HG02885 (cell line): ENCODE results near the gene DOCK2.
A peak's percentile ranks its signal among the peaks of the same experiment; 100 is the strongest.

ENCODE experiments used
- ATAC-seq: cut with Tn5 transposase; IDR thresholded peaks from one replicate; pipeline ENCODE4 v1.9.1; 2021; ENCODE audit warnings: mild to moderate bottlenecking; ENCODE audit not compliant: unreplicated experiment, poor library complexity

DOCK2 gene

GRCh38 chr5:170100066-170100943 lies 463.2 kb downstream of the DOCK2 start:
- peak; percentile 72 for ATAC-seq

DNA sequence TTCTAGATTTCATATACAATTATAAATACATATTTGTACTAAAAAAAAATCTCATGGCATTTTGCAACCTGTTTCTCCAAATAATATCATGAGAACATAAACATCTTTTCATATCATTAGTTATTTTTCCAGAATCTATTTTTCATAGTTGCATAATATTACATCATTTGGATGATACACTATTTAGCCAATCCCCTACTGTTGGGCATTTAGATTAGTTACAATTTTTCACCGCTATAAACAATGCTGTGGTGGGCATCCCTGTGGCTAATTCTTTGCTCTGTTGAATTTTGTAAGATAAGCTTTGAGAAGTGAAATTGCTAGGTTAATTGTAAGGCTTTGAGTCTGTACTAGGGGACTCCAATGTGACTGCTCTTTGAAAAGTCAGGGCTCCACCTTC lies 466.4 kb downstream of the DOCK2 start:
- ATAC-seq = no peak

GRCh38 chr5:170104299-170104698 lies 467.2 kb downstream of the DOCK2 start:
- ATAC-seq = no peak

DNA sequence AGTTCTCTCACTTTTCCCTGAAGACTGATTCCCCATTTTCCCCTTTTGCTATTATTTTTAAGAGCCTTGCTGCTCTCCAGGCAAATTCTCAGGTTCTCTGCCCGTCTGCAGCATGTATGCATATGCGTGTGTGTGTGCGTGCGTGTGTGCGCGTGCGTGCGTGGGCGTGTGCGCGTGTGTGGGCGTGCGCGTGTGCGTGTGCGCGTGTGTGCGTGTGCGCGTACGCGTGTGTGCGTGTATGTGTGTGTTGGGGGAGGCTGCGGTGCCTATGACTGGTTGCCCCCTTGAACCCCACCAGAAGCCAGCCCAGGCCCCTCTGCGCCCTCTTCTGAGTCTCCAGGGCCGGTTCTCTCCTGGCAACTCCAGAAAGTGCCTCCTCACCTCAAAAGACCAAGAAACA lies 467.6 kb downstream of the DOCK2 start:
- ATAC-seq = no peak

- ATAC-seq = no peak
Measured at GRCh38 chr5:170105642-170106611, 468.9 kb downstream of the DOCK2 start, which contains the start of gene FOXI1. Gene FOXI1 (plus strand): TSS chr5:170105897. CDS start chr5:170105958, 61 bp downstream.

- no peak for ATAC-seq
Measured at GRCh38 chr5:170107674-170108073, 470.6 kb downstream of the DOCK2 start.

DNA sequence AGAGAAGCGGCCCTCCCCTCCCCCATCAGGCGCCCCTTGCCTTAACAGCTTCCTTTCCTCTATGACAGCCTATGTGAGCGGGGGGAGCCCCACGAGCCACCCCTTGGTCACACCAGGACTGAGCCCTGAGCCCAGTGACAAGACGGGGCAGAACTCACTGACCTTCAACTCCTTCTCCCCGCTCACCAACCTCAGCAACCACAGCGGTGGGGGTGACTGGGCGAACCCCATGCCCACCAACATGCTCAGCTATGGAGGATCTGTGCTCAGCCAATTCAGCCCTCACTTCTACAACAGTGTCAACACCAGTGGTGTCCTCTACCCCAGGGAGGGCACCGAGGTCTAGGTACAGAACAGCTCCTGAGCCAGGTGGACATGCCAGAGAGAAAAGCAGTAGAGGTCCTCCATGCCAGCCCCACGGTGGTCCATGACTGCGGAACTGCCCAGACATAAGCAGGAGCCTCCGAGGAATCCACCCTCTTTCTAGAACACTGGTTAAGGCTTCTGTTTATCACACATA lies 471.3 kb downstream of the DOCK2 start:
- ATAC-seq = no peak

GRCh38 chr5:170109059-170110031 lies 472.3 kb downstream of the DOCK2 start:
- ATAC-seq = no peak

DNA sequence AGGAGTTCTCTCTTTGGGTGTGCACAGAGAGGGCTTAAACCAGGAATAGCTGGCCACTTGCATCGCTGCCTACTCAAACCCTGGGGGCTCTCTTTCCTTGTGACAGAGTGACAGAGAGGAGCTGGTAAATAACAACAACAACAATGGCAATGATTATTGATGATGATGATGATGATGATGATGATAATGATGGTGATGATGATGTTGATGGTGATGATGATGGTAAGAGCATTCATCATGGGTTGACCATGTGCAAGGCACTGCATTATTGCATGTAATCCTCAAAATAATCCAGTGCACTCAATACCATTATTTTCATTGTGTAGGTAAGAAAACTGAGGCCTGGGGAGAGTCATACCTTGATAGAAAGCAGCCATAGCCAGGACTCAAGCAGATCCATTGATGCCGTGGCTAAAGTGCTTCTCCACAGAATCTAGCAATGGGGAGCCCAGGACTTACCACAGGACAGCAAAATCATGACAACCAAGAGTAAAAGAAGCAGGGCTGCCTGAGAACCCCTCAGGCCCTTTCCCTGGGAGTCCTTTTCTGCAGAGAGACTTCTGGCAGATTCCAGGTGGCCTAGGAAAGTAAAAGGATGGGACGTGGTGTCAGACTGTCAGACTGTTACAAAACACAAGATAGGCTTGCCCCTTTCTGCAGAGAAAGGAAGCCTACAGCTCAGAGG lies 473.5 kb downstream of the DOCK2 start:
- ATAC-seq = no peak

DNA sequence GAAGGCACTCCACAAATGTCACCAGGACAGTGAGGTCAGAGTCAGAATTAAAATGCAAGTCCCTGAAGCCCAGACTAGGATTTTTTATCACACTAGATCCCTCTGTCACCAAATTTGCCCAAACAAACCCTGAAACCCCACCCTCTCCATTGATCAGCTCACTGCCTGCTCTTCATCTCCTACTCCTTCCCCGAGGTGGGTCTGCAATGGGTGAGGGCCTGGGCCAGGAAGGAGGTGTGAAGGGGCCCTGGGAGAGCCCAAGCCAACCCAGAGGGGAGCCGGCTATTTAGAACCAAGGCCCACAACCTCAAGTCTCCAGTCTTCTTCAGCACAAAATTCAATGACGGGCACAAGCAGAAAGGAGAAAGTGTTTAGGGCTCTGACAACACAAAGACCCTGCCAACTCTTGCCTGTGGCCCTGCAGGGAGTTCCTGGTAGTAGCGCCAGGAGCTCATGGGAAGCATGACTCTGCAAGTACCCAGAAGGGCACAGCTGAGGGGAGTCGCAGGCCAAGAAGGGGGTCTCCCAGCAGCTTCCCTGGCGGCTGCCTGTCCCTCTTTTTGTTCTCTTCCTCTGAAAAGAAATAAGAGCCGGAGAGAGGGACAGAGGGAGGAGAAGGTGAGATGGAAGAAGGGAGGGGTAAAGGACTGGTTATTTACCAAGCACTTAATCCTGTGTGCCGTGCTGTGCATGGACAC lies 474.2 kb downstream of the DOCK2 start:
- no peak for ATAC-seq

GRCh38 chr5:170112876-170113521 lies 475.9 kb downstream of the DOCK2 start:
- ATAC-seq = no peak

GRCh38 chr5:170113522-170113900 lies 476.4 kb downstream of the DOCK2 start:
- ATAC-seq = no peak

- no peak for ATAC-seq
Measured at GRCh38 chr5:170114271-170114670, 477.2 kb downstream of the DOCK2 start.

- ATAC-seq = no peak
Measured at GRCh38 chr5:170115925-170116324, 478.9 kb downstream of the DOCK2 start.

GRCh38 chr5:170117736-170118135 lies 480.7 kb downstream of the DOCK2 start:
- ATAC-seq = no peak

DNA sequence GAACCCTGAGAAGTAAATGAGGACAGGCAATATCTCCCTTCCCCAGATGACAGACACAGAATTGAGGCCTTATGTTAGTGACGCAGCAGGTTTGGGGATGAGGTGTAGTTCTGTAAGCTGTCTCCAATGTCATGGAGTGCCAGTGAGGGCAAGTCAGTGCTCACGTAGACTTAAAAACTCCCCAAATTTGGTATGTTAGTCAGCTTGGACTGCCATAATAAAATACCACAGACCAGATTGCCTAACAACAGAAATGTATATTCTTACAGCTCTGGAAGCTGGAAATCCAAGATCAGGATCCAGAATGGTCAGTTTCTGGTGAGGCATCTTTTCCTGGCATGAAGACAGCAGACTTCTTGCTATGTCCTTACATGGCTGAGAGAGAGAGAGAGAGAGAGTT lies 483.5 kb downstream of the DOCK2 start:
- ATAC-seq = no peak

DNA sequence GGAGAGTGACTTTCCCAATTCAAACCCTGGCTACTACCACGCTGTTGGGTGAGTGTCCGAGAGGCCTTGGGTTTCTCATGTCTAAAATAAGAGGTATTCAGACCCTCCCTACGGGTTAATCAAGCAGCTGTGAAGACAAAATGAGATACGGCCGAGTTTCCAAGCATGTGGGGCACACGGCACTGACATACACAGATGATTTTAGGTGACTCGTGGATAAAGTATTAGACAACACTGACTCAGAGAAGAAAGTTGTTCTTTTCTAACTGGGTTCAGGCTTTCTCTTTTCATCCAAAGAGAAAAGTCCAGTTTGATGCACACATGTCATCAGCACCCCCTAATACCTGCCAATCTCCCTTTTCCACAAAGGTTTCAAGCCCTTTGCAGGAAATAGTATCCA lies 484.2 kb downstream of the DOCK2 start:
- ATAC-seq = no peak

GRCh38 chr5:170126061-170126460 lies 489.0 kb downstream of the DOCK2 start:
- ATAC-seq = no peak
